ENCODE data around the gene FAM83G.

DNA sequence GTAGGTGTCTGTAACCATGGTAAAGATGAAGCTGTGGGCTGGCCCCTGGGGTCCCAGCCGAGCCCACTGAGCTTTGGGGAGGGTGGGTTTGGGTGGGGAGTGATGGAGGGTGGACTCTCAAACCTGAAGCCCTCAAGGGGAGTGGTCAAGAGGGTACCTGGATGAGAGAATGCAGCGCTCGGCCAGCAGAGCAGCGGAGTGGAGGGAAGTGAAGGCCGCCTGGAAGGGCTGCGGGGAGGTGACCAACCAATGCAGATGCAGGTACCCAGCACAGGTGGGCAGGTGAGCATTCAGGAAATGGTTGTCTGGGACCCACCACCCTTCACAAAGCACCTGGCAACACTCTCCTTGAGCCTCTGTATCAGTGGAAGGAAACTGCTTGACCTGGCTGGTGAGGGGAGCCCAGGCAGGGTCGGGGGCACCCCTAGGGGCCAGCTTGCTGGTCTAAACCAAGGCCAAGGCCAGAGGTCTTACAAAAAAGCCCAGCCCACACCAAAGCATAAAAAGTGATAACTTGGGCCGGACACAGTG, 56.0 kb downstream of the FAM83G start:
- TF ChIP-seq, protein P1, sequence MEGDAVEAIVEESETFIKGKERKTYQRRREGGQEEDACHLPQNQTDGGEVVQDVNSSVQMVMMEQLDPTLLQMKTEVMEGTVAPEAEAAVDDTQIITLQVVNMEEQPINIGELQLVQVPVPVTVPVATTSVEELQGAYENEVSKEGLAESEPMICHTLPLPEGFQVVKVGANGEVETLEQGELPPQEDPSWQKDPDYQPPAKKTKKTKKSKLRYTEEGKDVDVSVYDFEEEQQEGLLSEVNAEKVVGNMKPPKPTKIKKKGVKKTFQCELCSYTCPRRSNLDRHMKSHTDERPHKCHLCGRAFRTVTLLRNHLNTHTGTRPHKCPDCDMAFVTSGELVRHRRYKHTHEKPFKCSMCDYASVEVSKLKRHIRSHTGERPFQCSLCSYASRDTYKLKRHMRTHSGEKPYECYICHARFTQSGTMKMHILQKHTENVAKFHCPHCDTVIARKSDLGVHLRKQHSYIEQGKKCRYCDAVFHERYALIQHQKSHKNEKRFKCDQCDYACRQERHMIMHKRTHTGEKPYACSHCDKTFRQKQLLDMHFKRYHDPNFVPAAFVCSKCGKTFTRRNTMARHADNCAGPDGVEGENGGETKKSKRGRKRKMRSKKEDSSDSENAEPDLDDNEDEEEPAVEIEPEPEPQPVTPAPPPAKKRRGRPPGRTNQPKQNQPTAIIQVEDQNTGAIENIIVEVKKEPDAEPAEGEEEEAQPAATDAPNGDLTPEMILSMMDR (IDR thresholded peaks at IDR 0.05), result no peak
- no peak for TF ChIP-seq POLR2A (IDR thresholded peaks at IDR 0.05)
